Progenitor cell of endocrine pancreas (in vitro differentiated cells): Measurements from ENCODE around the gene C1orf21. TPM values are rescaled to one million over a fixed set of nuclear protein-coding genes. Genes with fewer than 3 reads are reported as not detected.

Source experiments
- DNase-seq: peaks from one replicate; pipeline ENCODE4 v3.0.0; 2021; ENCODE audit warnings: low spot score; ENCODE audit not compliant: unreplicated experiment
- H3K27ac Mint-ChIP-seq: 2 replicates; pipeline ENCODE4 v1.8.0; 2021; ENCODE audit warnings: mild to moderate bottlenecking, moderate library complexity, mixed read lengths
- H3K27me3 Mint-ChIP-seq: 2 replicates; pipeline ENCODE4 v1.8.0; 2021; ENCODE audit warnings: mixed read lengths
- H3K36me3 Mint-ChIP-seq: 2 replicates; pipeline ENCODE4 v1.8.0; 2022; ENCODE audit warnings: mixed read lengths; ENCODE audit not compliant: insufficient read depth
- H3K4me1 Mint-ChIP-seq: 2 replicates; pipeline ENCODE4 v1.8.0; 2021; ENCODE audit warnings: low read depth, mixed read lengths
- H3K4me3 Mint-ChIP-seq: 2 replicates; pipeline ENCODE4 v1.8.0; 2021; ENCODE audit warnings: low read depth, mild to moderate bottlenecking, moderate library complexity, mixed read lengths
- H3K9me3 Mint-ChIP-seq: 2 replicates; pipeline ENCODE4 v1.8.0; 2021; ENCODE audit warnings: low read depth, mixed read lengths
- total RNA-seq: library from RNA; stranded (reverse); gene quantifications from 2 replicates; pipeline ENCODE4 v1.2.1, GENCODE V29; 2021
- TF ChIP-seq, protein P1 (sequence below): fragments of 200-600 bp; sonication (generic); IDR thresholded peaks from one replicate; pipeline ENCODE4 v1.5.0; 2021; ENCODE audit warnings: antibody characterized with exemption, mild to moderate bottlenecking; ENCODE audit not compliant: unreplicated experiment

Gene C1orf21
- total RNA-seq, 1 donor from 2014 or later, result 10.0 TPM

GRCh38 chr1:184647471-184647870, 260.6 kb downstream of the C1orf21 start:
- H3K27ac Mint-ChIP-seq, result no peak overlapping the region

DNA sequence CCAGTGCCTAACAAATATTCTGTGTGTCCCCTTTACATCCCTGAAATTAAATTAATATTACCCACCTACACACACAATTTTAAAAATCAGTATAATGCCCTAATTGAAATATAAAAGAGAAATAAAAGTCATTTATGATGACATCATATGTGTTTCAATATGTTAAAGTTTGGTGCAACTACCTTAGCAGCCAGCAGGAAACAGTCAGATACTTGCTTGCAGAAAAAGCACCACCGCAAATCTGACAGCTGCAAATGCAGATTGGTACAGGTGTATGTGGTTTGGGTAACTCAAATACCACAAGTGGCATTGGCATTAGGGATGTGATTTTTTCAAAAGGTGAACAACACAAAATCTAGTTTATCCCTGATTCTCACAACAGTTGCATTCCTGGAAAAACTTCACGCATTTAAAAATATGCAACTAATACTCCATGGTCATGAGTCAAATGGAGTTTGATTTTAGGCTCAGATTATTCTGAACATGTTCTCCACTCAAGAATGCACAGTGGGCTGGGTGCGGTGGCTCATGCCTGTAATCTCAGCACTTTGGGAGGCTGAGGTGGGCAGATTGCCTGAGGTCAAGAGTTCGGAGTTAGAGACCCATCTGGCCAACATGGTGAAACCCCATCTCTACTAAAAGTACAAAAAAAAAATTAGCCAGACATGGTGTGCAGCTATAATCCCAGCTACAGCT, 261.5 kb downstream of the C1orf21 start:
- H3K4me1 Mint-ChIP-seq, result no peaks in the 10 kb centered on the region
- no peaks in the 10 kb centered on the region for H3K9me3 Mint-ChIP-seq
- no peak overlapping the region for H3K4me3 Mint-ChIP-seq
- H3K27me3 Mint-ChIP-seq, result peaks cover 4% of the 10 kb centered on the region
- no peak for DNase-seq
- TF ChIP-seq, protein P1, sequence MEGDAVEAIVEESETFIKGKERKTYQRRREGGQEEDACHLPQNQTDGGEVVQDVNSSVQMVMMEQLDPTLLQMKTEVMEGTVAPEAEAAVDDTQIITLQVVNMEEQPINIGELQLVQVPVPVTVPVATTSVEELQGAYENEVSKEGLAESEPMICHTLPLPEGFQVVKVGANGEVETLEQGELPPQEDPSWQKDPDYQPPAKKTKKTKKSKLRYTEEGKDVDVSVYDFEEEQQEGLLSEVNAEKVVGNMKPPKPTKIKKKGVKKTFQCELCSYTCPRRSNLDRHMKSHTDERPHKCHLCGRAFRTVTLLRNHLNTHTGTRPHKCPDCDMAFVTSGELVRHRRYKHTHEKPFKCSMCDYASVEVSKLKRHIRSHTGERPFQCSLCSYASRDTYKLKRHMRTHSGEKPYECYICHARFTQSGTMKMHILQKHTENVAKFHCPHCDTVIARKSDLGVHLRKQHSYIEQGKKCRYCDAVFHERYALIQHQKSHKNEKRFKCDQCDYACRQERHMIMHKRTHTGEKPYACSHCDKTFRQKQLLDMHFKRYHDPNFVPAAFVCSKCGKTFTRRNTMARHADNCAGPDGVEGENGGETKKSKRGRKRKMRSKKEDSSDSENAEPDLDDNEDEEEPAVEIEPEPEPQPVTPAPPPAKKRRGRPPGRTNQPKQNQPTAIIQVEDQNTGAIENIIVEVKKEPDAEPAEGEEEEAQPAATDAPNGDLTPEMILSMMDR, result no peak
- H3K36me3 Mint-ChIP-seq, result no peaks in the 10 kb centered on the region
- H3K27ac Mint-ChIP-seq, result no peak overlapping the region

More at GRCh38 chr1:184647471-184647870, 260.6 kb downstream of the C1orf21 start:
- Mint-ChIP-seq H3K36me3 (no peaks in the 10 kb centered on the region), H3K27me3 (peaks cover 4% of the 10 kb centered on the region), H3K4me3 (no peak overlapping the region), H3K4me1 (no peaks in the 10 kb centered on the region), H3K9me3 (no peaks in the 10 kb centered on the region)
- TF ChIP-seq, protein P1, result no peak
- DNase-seq, result no peak

DNA sequence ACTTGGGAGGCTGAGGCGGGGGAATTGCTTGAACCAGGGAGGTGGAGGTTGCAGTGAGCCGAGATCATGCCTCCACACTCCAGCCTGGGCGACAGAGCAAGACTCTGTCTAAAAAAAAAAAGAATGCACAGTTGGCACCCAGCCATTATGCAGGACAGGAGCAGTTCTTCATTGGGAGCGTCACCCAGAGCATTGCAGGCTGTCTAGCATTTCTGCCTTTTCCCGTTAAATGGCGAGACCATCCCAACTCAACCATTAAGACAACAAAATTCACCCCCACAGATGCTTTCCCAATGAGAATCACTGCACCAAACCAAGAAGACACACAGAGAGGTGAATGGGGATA, 262.0 kb downstream of the C1orf21 start:
- Mint-ChIP-seq H3K4me3 (no peak overlapping the region), H3K9me3 (no peaks in the 10 kb centered on the region), H3K27me3 (peaks cover 4% of the 10 kb centered on the region), H3K27ac (no peak overlapping the region), H3K4me1 (no peaks in the 10 kb centered on the region), H3K36me3 (no peaks in the 10 kb centered on the region)
- no peak for DNase-seq
- TF ChIP-seq, protein P1, result no peak

DNA sequence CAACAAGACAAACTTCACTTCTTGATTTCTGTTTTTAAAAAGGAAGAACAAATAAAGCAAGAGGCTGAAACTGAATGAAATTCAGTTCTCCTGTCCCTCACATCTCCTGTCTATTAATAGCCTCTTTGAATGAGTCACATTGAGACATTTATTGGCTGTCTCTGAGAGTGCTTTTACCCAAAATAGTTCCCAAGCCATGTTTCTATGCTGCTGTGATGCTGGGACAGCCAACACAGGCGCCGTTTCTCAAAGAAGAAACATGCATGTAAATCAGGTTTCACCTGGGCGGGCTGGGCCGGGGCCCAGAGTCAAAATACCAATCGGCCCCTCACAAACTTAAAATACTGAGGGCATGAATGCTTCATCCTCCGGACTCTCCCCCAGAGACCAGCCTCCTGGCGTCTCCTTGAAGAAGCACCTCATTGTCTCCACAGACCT, 262.6 kb downstream of the C1orf21 start:
- DNase-seq, result no peak
- Mint-ChIP-seq H3K4me1 (no peaks in the 10 kb centered on the region), H3K27me3 (peaks cover 4% of the 10 kb centered on the region), H3K27ac (no peak overlapping the region), H3K4me3 (no peak overlapping the region), H3K9me3 (no peaks in the 10 kb centered on the region), H3K36me3 (no peaks in the 10 kb centered on the region)
- TF ChIP-seq, protein P1, result no peak

GRCh38 chr1:184650177-184650866, 263.5 kb downstream of the C1orf21 start:
- Mint-ChIP-seq H3K4me3 (no peak overlapping the region), H3K4me1 (no peaks in the 10 kb centered on the region), H3K9me3 (no peaks in the 10 kb centered on the region), H3K27ac (no peak overlapping the region), H3K27me3 (peaks cover 4% of the 10 kb centered on the region), H3K36me3 (no peaks in the 10 kb centered on the region)
- DNase-seq, result no peak
- TF ChIP-seq, protein P1, result no peak
